Germinal center (tissue), 1 donor: Measurements from ENCODE around the gene PEX7.
A peak's percentile ranks its signal among the peaks of the same experiment; 100 is the strongest.
"Not testable (repeated sequence)": the region's sequence is repeated elsewhere in the genome, so short reads cannot be mapped to it uniquely, and the experiment has no call there.

Experiments
- DNase-seq: peaks from one replicate; pipeline ENCODE4 v3.0.0; 2012; ENCODE audit warnings: mixed read lengths, low spot score

PEX7 gene

GRCh38 chr6:136840276-136841001 is 18.0 kb downstream of the PEX7 start:
- no peak for DNase-seq

DNA sequence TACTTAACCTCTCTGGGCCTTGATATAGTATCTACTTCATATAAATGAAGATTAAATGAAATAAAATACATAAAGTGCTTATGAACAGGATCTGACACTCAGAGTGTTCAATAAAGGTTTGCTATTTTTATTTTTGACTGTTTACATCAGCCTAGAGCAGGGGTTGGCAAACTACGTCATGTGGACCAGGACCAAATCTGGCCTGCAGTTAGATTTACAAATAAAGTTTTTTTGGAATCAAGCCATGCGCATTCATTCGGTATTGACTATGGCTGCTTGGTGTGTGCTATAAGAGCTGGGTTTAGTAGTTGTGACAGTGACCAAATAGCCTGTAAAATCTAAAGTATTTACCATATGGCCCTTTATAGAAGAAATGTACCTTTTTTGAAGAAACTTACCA is 20.8 kb downstream of the PEX7 start:
- DNase-seq: no peak

DNA sequence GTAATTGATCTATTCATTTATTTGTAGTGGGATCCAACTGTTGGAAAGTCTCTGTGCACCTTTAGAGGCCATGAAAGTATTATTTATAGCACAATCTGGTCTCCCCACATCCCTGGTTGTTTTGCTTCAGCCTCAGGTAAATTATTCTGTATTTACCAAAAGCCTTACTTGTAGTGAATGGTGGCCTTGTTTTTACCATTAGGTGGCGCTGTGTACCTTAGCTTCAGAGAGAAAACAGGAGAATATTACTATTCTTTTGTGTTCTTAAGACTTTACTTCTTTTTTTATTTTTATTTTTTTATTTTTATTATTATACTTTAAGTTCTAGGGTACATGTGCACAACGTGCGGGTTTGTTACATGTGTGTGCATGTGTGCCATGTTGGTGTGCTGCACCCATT is 23.7 kb downstream of the PEX7 start:
- peak; percentile 28 for DNase-seq

GRCh38 chr6:136846477-136846876 is 24.1 kb downstream of the PEX7 start:
- not testable (repeated sequence) for DNase-seq

- DNase-seq: not testable (repeated sequence)
These were observed 27.7 kb downstream of the PEX7 start for GRCh38 chr6:136849979-136850563.

GRCh38 chr6:136859430-136859829 is 37.0 kb downstream of the PEX7 start:
- no peak for DNase-seq

DNA sequence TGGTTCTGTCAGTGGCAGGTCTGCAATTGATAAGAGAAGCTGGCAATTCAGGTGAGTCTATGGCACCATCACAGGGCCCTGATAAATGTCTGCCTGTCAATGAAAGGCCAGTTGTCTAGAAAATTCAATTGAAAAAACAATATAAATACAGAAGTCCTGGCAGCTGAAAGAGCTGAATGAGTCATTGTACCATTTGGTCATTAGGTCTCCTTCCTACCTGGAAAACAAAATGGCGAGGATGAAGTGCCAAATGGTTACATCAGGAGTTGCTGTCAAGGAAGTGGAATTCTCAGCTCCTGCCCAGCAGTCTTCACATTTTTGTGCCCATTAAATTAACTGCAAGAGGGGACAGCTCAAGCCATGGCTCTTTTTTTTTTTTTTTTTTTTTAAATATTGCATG is 37.7 kb downstream of the PEX7 start:
- DNase-seq: no peak

GRCh38 chr6:136862662-136863061 is 40.3 kb downstream of the PEX7 start:
- no peak for DNase-seq

- DNase-seq: no peak
These were observed 41.4 kb downstream of the PEX7 start for GRCh38 chr6:136863752-136864151.

- DNase-seq: no peak
These were observed 42.3 kb downstream of the PEX7 start for GRCh38 chr6:136864676-136865075.

- DNase-seq: no peak
These were observed 44.6 kb downstream of the PEX7 start for GRCh38 chr6:136866872-136867416.

DNA sequence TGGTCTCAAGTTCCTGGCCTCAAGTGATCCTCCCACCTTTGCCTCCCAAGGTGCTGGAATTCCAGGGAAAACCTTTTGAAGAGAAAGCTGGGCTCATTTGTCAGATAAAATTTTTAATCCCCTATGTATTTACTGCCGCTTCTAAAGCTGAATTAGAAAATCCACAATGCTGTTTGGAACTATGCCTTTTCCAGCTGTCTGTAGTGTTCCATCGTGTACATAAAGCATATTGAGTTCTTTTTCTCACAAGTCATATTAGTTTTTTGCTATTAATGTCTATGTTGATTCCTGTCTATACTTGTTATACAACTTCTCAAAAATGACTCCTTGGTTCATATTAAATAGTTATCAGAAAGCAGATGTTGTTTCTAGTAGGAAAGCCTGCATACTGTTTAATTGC is 47.1 kb downstream of the PEX7 start:
- DNase-seq: no peak

GRCh38 chr6:136873748-136874147 is 51.4 kb downstream of the PEX7 start:
- no peak for DNase-seq

- not testable (repeated sequence) for DNase-seq
These were observed 54.1 kb downstream of the PEX7 start for GRCh38 chr6:136876469-136876868.

DNA sequence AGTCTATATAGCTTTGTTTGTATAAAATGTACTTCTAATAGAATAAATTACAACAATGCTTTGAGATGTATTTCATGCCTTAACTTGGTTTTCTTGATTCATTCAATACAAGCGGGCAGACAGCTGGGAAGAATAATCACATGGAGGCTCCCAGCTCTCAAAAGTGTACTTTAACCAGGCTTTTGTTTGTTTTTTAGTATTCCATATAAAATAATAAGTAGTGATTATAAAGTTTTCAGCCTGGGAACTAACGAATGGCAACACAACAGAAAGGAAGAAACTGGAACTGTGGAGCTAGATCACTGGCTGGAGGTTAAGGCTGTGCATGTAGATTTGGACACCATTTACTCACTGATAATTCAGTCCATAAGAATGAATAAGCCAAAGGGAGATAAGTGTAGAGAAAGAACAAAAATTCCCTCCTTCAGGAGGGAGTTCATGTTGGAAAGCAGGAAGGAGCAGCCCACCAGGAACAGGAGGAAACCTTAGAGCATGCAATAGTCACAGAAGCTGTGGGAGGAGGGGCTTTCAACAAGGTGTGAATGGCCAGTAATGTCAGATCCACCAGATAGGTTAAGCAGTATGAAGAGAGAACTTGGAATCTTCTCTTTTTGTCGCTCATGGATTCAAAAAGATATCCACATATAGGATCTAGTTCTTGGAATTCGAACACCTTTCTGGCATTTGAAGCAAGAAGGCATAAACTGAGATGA is 58.5 kb downstream of the PEX7 start:
- no peak for DNase-seq

GRCh38 chr6:136886091-136886490 is 63.7 kb downstream of the PEX7 start:
- no peak for DNase-seq

DNA sequence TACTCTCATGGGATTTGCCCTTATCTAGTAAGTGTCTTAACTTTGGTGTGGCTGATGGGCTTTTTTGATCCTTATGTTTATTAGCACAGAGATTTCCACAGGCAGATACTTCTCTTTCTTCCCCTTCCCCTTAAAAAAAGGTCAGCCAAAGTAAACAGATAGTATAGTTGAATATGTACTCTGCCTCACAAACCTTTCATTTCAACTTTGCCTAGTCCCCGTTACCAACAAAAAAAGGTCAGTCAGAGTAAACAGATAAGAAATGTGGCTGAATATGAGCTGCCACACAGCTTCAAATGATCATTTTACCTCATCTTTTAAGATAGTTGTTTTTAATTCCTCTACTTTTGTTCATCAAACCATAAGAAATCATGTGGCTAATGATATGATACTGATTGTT is 65.6 kb downstream of the PEX7 start:
- no peak for DNase-seq

- no peak for DNase-seq
These were observed 67.1 kb downstream of the PEX7 start for GRCh38 chr6:136889271-136890193.

DNA sequence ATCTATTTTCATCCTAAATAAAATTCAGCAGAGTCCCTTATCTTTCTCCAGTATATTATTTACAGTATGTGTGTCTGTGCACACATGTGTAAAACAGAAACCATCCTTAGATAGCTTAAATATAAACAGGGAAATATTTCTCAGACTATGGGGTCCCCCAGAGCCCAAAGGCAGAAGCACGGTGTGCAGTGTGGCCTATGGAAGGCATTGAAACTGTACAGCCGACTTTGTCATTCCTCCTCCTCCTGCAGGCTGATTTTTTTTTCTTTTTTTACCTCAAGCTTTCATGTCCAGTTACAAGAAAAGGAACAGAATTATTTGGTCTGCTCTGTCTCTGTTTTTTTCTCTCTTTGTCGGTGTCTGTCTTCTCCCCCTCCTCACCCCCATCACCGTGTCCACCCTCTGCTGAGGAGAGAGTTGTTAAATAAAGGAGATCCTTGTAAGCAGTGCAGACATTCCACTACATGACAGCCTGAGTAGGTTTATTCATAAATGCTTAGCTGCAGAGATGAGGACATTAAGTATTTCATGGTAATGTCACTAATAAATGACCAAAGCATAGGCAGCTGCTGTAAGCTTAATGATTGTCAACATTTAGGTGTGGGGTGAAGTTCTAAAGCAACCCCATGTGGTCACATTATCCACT is 67.9 kb downstream of the PEX7 start:
- DNase-seq: no peak

- DNase-seq: no peak
These were observed 68.6 kb downstream of the PEX7 start for GRCh38 chr6:136890986-136891385.

DNA sequence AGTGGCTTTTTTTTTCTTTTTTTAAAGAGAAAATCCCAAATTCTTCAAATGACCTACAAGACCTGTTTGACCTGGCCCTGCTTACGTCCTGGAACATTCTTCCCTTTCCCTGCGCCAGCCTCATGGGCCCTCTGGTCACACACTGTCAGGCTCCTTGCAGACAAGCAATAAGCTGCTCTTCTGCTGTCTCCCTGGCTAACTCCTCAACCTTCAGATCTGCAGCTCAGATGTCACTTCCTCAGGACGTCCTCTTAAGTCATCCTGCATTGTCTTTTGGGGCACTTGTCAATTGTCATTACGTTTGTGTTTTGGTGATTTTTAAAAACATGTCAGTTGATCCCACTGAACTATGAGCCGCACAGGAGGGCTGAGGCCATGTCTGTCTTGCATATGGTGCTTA is 70.8 kb downstream of the PEX7 start:
- no peak for DNase-seq
